Mucosa of descending colon (tissue), 3 donors: ENCODE results near the gene DNAJC22. TPM values are rescaled to one million over a fixed set of nuclear protein-coding genes. Genes with fewer than 3 reads are reported as not detected.

ENCODE experiments used
- ATAC-seq: fragments of 200-7000 bp; cut with Tn5 transposase; one replicate; pipeline ENCODE4 v1.9.1; 2020; ENCODE audit warnings: mild to moderate bottlenecking, moderate library complexity
- DNase-seq, 3 donors: peaks; one replicate each; pipeline ENCODE4 v3.0.0-alpha.2; 2020
- H3K36me3 ChIP-seq: fragments of 200-600 bp; one replicate; pipeline ENCODE4 v1.8.0; 2021; ENCODE audit warnings: low read depth, mild to moderate bottlenecking
- H3K4me1 ChIP-seq: fragments of 200-600 bp; one replicate; pipeline ENCODE4 v1.8.0; 2021; ENCODE audit warnings: low read depth, mild to moderate bottlenecking
- H3K4me3 ChIP-seq: fragments of 200-600 bp; one replicate; pipeline ENCODE4 v1.8.0; 2021; ENCODE audit warnings: mild to moderate bottlenecking
- H3K9me3 ChIP-seq: fragments of 200-600 bp; one replicate; pipeline ENCODE4 v1.8.0; 2021; ENCODE audit warnings: mild to moderate bottlenecking
- intact Hi-C, 2 donors: fragments of 100-400 bp; cut with DNase I in 1 of 2; cut with micrococcal nuclease in 1 of 2; formaldehyde crosslinking; loops; one replicate each; pipeline versions ENCODE4 v1.11.0 to v1.11.1; 2022; cut with DNase I, micrococcal nuclease
- long read RNA-seq, 2 donors: library from polyadenylated mRNA; unstranded; transcript quantifications; one replicate each; pipeline ENCODE4 v2.0.0, GENCODE V29; 2019 to 2021
- total RNA-seq, 3 donors: library from RNA; stranded (reverse); fragmentation: NEBNext Ultra II Directional in 2 of 3; extraction: Animal tissue kit (Norgen Biotek cat#: 25700) in 2 of 3; gene quantifications; one replicate each; pipeline versions ENCODE4 v1.2.1 to v1.2.4, GENCODE V29; 2021 to 2023
- TF ChIP-seq, protein P1 (sequence below): fragments of 200-600 bp; IDR thresholded peaks from one replicate; pipeline ENCODE4 v1.8.0; 2022; ENCODE audit warnings: antibody characterized with exemption, mild to moderate bottlenecking
- donor health status: DM: no; HTN: no; CAD: no; lungs with moderate emphysema.
- donor health status: DM: no; HTN: no; CAD: no.
- donor health status: DM: no; HTN: yes; CAD: no.

Gene DNAJC22
- 10 to 100 TPM in 2 of 3 donors, 1 to 10 TPM in 1; 6.7 to 45.7 (median 37.0) TPM for total RNA-seq
- long read RNA-seq, donor 1, partial matches to known transcripts, result 4 of 4 reads
- long read RNA-seq, donor 1, other reads (novel, unspliced or antisense), result 0 of 4 reads
- long read RNA-seq, donor 2, partial matches to known transcripts, result 22 of 33 reads
- long read RNA-seq, donor 2, other reads (novel, unspliced or antisense), result 11 of 33 reads

DNA sequence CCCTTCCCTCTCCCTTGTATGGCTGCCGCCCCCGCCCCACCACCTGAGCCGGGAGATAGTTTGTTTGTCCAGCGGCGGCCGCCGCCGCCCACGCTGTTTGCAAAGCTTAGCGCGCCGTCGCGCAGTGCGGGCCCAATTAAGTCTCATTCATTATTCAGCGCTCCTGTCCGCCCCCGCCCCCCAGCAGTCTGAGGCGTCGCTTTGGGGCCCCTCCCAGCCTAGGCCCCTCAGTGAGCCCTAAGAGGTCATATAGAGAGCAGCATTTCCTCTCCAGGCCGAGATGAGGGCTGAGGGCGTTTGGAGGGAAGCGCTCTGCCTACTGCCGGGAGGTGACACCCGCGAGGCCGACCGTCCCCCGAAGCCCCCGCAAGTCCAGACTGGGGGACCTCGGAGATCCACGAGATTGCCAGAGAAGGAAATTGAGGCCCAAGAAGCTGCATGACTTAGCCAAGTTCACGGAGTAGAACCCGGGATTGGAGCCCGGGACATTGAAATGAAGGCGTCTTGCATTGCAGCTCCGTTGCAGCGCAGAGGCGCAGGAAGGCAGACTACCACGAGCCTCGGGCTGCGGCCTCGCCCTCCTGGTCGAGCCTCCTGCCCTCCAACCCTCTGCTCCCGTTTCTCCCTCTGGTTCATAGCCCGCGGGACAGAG, at the start of gene DNAJC22:
Gene DNAJC22, plus strand, starts transcription at position 230 of the 652 bp plus-strand sequence. CDS start 1,985 bp downstream, outside the sequence.
- ATAC-seq (peak; percentile 31), DNase-seq (peak in 2 of 3 donors; percentile 52 to 59)
- TF ChIP-seq, protein P1, sequence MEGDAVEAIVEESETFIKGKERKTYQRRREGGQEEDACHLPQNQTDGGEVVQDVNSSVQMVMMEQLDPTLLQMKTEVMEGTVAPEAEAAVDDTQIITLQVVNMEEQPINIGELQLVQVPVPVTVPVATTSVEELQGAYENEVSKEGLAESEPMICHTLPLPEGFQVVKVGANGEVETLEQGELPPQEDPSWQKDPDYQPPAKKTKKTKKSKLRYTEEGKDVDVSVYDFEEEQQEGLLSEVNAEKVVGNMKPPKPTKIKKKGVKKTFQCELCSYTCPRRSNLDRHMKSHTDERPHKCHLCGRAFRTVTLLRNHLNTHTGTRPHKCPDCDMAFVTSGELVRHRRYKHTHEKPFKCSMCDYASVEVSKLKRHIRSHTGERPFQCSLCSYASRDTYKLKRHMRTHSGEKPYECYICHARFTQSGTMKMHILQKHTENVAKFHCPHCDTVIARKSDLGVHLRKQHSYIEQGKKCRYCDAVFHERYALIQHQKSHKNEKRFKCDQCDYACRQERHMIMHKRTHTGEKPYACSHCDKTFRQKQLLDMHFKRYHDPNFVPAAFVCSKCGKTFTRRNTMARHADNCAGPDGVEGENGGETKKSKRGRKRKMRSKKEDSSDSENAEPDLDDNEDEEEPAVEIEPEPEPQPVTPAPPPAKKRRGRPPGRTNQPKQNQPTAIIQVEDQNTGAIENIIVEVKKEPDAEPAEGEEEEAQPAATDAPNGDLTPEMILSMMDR, result no peak
- Histone ChIP-seq H3K4me3 (no peak within 1 kb of the TSS), H3K4me1 (peaks cover 51% of the 10 kb centered on the region), H3K36me3 (no peaks in the 10 kb centered on the region), H3K9me3 (no peaks in the 10 kb centered on the region)
- intact Hi-C loops, result loop anchor here in 1 of 2 donors (10.0 kb wide), 1 partner anchor 62 kb away; no protein-coding TSS in a partner anchor

GRCh38 chr12:49297695-49298060, 49.0 kb upstream of the DNAJC22 start:
- DNase-seq, result no peak
- TF ChIP-seq, protein P1, result no peak
- no peak for ATAC-seq
- H3K36me3 ChIP-seq, result no peaks in the 10 kb centered on the region
- no peaks in the 10 kb centered on the region for H3K9me3 ChIP-seq
- H3K4me3 ChIP-seq, result no peak overlapping the region
- intact Hi-C loops, result no loop called here
- H3K4me1 ChIP-seq, result peaks cover 19% of the 10 kb centered on the region

DNA sequence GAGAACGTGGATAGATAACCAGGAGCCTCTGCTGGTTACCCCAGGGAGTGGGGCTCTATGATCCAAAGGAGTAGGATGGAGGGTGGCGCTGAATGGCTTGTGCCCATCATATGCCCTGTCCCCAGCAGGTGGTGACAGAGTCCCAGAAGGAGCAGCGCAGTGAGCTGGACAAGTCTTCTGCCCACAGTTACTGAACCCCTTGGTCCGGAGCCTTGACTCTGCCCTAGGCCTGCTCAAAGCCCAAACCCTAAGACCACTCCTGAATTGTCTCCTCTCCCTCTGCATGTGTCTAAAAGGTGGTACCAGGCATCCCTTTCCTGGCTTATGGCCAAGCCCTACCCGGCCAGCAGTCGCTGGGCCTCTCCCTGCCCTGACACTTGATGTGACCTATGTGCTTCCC, 48.5 kb upstream of the DNAJC22 start:
- ATAC-seq, result peak; percentile 49
- Histone ChIP-seq H3K4me3 (no peak overlapping the region), H3K36me3 (no peaks in the 10 kb centered on the region), H3K4me1 (peaks cover 19% of the 10 kb centered on the region), H3K9me3 (no peaks in the 10 kb centered on the region)
- TF ChIP-seq, protein P1, result no peak
- DNase-seq, result peak in 1 of 3 donors; percentile 31
- intact Hi-C loops, result no loop called here

DNA sequence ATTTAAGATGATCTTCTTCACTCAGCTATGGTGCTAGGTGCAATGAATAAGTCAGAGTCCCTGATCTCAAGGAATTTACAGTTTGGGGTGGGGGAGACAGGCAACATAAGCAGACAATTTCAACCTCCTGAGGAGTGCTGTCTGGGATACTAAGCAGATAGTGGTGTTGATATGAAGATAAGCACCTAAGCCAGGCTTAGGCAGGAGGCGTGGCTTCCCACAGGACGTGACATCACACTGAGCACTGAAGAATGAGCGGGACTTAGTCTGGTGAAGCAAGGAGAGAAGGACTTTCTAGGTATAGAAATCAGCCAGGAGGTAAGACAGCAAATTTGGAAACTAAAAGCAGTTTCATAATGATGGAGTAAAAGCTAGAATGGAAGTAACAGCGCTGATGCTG, 44.9 kb upstream of the DNAJC22 start:
- intact Hi-C loops, result no loop called here
- no peak for DNase-seq
- no peak for ATAC-seq
- H3K9me3 ChIP-seq, result no peaks in the 10 kb centered on the region
- TF ChIP-seq, protein P1, result no peak
- peaks cover 6% of the 10 kb centered on the region for H3K4me1 ChIP-seq
- H3K36me3 ChIP-seq, result no peaks in the 10 kb centered on the region
- H3K4me3 ChIP-seq, result no peak overlapping the region

DNA sequence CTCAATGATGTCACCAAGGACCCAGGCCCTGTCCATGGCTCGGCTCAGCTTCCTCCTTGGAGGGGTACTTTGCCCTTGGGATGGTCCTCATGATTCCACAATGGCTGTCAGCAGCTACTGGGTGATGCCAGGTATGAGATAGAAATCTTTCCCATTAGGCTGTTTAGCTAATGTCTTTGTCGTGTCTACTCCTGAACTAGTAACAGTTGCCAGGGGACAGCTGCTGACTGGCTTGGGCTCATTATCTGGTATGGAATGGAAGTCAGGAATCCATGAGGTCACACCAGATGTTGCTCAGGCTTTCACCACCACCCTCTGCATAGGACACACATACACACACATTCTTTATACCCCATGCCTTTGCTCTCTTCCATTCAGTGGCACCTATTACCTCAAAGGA, 42.5 kb upstream of the DNAJC22 start:
- no peaks in the 10 kb centered on the region for H3K36me3 ChIP-seq
- TF ChIP-seq, protein P1, result no peak
- intact Hi-C loops, result no loop called here
- no peaks in the 10 kb centered on the region for H3K9me3 ChIP-seq
- DNase-seq, result no peak
- H3K4me3 ChIP-seq, result no peak overlapping the region
- no peaks in the 10 kb centered on the region for H3K4me1 ChIP-seq
- no peak for ATAC-seq
